GM18858 (cell line): Measurements from ENCODE around the gene DPEP3.
"Not testable (repeated sequence)": the region's sequence is repeated elsewhere in the genome, so short reads cannot be mapped to it uniquely, and the experiment has no call there.

Experiments used
- ATAC-seq: cut with Tn5 transposase; IDR thresholded peaks from one replicate; pipeline ENCODE4 v1.9.1; 2021; ENCODE audit not compliant: unreplicated experiment

Gene DPEP3

GRCh38 chr16:67995423-67995822, 15.1 kb upstream of the DPEP3 start:
- no peak for ATAC-seq

DNA sequence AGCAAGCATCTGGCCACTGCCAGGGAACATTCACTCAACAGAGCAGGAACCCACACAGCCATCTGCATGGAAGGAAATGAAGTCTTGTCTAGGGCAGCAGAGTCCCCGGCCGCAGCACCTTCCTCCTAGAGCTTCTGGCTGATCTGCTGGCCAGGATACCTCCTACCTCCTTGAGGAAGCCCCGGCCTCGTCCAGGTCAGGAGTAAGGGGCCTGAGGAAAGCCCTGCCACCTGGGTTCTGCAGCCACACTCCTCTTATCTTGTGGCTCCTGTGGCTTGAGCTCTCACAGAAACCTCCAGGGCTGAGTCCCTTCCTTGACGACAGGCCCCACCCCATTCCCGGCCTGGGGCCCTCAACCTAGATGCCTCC, 13.7 kb upstream of the DPEP3 start:
- ATAC-seq: not testable (repeated sequence)

GRCh38 chr16:67993207-67994039, 13.1 kb upstream of the DPEP3 start:
- ATAC-seq: peak; percentile 58

- no peak for ATAC-seq
These were observed 12.4 kb upstream of the DPEP3 start for GRCh38 chr16:67992661-67993206.

GRCh38 chr16:67990018-67990386, 9.7 kb upstream of the DPEP3 start:
- ATAC-seq: no peak

DNA sequence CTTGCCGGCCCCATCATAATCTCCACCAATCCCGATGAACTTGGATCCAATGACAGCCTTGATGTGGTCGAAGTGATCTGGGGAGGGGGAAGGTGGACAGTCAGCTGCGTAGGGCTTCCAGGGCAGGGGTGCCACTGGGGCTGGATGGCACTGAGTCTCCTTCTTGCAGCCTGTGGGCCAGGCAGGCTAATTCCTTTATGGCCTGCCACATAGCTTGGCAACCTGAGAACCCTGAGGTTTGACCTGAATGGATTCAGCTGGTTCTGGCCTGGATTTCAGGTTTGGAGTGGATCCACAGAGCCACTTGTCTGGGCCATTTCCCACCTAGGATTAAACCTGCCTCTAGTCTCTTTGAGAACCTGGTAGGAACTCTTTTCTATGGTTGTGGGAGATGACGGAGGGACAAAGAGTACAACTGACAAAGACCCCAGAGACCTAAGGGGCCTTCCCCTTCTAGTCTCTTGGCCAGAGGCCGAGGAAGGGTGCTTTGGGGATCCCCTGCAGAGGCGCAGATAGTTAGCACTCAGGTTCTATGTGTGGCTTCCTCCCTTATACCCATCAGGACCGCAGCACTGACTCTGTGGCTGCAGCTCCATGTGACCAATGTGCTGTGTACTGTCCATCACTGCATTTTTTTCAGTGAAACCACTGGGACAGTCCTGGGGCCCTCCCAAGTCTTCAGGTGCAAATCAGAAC, 9.2 kb upstream of the DPEP3 start:
- ATAC-seq: no peak

DNA sequence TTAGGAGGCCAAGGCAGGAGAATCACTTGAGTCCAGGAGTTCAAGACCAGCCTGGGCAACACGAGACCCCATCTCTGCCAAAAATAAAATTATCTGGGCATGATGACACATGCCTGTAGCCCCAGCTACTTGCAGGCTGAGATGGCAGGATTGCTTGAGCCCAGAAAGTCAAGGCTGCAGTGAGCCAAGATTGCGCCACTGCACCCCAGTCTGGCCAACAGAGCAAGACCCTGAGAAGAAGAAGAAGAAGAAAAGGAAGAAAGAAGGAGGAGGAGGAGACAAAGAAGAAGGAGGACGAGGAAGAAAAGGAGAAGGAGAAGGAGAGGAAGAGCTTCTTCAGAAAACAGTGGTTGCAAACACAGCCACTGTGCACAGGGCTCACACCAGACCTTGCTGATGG, 8.4 kb upstream of the DPEP3 start:
- ATAC-seq: no peak

DNA sequence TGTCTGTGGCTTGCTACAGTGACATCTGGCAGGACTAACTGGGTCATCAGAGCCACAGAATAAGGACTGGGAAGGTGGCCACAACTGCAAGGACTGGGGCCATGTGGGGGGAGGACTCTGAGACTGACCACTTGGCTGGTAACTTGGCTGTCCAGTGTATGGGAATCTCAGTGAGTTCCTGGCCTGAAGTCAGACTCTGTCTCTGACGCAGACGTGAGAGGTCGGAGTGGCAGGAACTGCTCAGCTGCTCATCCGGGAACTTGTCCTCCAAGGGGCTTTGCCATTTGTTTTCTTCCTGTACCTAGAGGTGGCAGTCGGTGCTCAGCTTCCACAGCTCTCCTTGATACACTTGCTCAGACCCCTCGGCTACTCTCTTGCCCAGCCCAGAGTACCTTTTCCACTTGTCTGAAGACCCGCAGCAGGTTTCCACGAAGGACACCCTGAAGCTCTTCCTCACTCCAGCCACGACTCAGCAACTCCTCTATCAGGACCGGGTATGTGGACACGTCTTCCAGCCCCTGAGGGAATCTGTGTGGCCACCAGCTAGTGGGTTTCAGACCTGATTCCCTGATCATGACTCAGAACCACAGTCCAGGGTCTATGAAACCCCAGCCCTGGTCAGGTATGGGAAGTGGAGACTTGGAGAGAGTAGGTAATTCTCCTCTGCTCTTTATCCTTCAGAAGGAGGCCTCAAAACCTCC, 7.3 kb upstream of the DPEP3 start:
- no peak for ATAC-seq

DNA sequence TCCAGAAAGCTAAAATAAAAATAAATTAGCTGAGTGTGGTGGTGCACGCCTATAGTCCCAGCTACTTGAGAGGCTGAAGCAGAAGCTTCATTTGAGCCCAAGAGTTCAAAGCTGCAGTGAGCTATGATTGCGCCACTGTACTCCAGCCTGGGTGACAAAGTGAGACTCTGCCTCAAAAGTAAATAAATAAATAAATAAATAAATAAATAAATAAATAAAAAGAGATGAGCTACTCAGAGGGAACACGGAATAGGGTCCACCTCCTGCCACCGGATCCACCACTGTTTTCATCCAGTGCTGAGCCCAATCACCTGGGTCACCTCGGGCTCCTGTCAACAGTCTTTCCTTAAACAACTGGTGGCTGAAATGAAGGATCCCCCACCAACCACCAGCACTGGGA, 6.7 kb upstream of the DPEP3 start:
- no peak for ATAC-seq

DNA sequence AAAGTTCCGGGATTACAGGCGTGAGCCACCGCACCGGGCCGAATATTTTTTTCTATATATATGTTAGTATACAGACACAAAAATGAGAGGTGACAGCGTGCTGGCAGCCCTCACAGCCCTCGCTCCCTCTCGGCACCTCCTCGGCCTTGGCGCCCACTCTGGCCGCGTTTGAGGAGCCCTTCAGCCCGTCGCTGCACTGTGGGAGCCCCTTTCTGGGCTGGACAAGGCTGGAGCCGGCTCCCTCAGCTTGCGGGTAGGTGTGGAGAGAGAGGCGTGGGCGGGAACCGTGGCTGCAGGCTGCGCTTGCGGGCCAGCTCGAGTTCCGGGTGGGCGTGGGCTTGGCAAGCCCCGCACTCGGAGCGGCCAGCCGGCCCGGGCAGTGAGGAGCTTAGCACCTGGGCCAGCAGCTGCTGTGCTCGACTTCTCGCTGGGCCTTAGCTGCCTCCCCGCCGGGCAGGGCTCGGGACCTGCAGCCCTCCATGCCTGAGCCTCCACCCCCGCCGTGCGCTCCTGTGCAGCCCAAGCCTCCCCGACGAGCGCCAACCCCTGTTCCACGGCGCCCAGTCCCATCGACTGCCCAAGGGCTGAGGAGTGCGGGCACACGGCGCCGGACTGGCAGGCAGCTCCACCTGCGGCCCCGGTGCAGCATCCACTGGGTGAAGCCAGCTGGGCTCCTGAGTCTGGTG, 1.9 kb upstream of the DPEP3 start:
- ATAC-seq: no peak

DNA sequence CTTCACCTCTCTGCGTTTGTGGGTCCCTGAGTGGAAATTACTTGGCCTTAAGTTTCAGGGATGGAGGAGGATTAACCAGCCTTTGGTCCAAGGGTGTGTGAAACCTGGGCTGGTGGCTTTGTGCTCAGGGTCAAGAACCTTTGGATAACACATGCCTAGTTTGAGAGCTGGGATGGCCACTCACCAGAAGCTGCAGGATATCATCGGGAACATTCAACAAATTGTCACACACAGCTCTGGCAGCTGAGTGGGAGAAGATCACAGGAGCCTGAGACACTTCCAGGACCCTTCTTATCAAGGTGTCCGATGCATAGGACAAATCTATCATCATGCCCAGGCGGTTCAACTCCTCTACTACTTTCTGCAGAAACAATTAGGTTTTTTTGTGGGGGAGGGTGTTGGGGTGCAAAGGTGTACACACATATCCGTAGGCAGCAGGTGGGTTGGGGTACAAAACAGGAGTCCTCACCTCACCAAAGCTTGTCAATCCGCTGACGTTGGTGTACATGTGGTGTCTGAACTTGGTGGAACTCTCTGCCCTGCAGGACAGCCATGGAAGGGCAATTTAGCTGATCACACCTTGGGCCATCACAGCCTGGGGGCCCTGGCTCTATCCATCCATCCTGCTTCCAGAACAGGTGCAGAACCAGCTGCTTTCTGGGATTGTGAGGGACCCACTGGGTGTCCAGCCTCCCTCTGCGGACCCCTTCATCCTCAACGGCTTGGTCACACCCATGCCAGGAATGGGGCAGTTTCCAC, 2.7 kb downstream of the DPEP3 start:
- no peak for ATAC-seq

DNA sequence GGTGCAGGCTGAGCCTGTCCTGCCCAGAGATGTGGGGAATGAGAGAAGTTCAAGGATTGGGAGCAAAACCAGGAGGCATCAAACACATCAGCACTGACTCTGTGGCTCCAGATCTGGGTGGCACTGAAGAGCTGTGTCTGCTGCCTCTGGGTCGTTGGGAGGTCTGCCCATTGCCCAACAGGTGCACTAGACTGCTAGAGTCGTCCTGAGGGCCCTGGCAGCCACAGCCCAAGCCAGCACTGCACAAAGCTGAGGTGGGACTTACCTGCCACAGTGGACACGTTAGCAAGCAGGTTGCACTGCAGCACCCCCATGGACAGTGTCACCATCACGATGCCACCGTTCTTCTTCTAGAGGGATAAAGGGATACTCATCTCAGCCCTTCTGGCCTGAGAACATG, 3.3 kb downstream of the DPEP3 start:
- no peak for ATAC-seq

- ATAC-seq: no peak
These were observed 4.1 kb downstream of the DPEP3 start for GRCh38 chr16:67976205-67976604.

GRCh38 chr16:67975321-67976105, 4.8 kb downstream of the DPEP3 start:
- no peak for ATAC-seq

DNA sequence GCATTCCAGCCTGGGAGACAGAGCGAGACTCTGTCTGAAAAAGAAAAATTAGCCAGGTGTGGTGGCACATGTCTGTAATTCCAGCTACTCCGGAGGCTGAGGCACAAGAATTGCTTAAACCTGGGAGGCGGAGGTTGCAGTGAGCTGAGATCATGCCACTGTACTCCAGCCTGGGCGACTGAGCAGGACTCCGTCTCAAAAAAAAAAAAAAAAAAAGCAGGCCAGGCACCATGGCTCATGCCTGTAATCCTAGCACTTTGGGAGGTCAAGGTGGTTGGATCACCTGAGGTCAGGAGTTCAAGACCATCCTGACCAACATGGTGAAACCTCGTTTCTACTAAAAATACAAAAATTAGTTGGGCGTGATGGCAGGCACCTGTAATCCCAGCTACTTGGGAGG, 8.0 kb downstream of the DPEP3 start:
- not testable (repeated sequence) for ATAC-seq

DNA sequence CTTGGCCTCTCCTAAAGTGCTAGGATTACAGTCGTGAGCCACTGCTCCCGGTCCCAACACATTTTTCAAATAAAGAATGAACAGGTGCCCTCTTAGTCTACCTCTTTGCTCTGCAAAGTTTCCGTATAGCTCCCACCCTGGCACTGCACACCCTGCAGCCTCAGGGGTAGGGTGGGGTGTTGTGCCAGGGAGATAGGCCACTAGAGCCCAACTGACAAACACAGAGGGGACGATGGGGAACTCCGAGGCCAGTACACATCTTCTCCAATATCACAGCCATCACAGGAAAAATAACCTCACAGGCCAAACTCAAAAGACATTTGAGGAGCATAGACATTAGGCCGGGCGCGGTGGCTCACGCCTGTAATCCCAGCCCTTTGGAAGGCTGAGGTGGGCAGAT, 9.2 kb downstream of the DPEP3 start:
- no peak for ATAC-seq

DNA sequence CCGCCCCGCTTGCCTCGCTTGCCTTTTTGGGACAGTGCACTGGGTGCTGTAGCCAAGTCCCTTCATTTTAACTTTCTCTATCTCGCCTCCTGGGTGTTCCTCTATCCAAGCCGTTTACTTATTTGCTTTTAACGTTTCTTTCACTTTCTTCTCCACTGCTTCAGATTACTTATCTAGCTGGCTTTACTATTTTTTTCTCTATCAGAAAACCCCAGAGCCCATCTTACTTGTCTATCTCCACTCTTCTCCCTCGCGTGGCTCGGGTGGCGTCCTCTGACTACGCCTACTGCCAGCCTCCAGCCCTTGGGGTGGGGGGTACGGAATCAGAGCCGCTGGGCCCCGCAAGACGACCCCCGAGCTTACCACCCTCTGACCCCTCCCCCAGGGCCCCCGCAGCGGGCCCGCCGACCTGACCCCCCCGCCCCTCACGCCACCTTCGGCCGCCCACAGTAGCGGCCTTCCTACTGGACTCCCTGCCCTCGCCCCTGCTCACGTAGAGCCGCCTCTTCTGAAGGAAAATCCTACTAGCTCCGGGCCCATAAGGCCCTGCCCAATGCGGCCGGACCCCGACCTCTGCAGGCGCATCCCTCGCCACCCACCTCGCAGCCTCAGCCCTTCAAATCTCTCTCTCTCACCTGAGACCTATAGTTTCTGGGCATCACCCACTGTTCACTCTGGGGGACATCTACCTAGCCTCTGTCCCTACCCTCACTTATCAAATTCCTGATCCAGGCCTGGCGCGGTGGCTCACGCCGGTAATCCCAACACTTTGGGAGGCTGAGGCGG, 10.9 kb downstream of the DPEP3 start:
- no peak for ATAC-seq

DNA sequence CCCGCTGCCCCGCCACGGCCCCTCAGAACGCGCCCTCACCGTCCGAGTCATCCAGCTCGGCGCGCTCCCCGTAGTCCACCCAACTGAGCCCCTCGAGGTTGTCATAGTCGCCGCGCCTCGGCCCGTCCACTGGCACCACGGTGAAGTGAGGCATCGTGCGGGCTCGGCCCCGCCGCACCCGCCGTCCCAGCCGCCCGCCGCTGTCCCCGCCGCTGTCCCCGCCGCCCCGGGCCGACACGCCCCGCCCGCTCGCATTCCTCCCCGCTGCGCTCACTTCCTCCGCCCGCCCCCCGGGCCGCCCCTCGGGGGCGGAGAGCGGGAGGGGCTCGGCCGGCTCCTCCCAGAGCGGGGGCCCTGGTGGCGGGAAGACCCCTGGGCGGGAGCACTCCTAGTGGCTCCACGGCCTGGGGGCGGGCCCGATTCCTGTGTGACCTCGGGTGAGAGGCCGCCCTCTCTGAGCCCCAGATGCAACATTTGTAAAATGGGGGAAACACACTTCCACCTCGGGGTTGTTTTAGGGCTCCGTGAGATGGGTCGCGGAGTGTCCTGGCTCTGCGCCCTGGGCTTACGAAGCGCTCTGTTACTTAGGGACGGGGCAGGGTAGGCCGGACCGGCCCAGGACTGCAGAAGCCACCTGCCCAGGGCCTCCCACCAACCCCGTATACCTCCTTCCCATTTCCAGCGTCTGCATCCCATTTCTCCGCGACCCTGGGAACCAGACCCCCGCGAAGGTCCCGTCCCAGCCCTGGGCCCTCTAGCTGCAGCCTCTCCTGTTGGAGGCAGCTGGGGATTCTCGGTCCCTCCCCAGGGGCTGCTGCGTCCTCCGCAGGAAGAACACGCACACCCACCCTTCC, 11.7 kb downstream of the DPEP3 start, which contains the start of gene SLC12A4:
Gene SLC12A4 (minus strand): TSS at position 238 of the 854 bp plus-strand sequence. CDS start 84 bp downstream, at position 154.
- ATAC-seq: peak; percentile 67
